ENCODE results near the gene INKA1.

The INKA1 gene

GRCh38 chr3:49787182-49787464 is 15.9 kb upstream of the INKA1 start:
- DNase-seq: no peak

GRCh38 chr3:49787536-49787935 is 15.5 kb upstream of the INKA1 start:
- no peak for DNase-seq

DNA sequence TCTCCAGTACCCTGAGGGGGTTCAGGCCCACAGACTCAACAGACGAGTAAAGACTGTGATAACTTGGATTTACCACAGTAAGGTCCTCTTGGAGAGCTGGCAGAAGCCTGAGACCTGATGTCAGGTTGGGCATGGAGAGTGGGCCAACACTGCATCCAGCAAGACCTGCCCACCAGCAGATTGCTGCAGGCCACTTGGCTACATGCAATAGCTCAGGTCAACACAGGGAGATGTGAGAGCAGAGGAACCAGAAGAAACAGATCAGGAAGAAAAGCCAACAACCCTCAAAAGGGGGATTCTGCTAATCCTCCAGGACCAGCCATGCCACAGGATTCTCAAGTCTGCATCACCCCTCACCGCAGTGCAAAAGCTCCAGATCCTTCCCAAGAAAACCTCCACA is 15.0 kb upstream of the INKA1 start:
- DNase-seq: no peak

- DNase-seq: no peak
Observed at GRCh38 chr3:49790626-49791411, 12.2 kb upstream of the INKA1 start.

- DNase-seq: no peak
Observed at GRCh38 chr3:49791571-49791970, 11.5 kb upstream of the INKA1 start.

DNA sequence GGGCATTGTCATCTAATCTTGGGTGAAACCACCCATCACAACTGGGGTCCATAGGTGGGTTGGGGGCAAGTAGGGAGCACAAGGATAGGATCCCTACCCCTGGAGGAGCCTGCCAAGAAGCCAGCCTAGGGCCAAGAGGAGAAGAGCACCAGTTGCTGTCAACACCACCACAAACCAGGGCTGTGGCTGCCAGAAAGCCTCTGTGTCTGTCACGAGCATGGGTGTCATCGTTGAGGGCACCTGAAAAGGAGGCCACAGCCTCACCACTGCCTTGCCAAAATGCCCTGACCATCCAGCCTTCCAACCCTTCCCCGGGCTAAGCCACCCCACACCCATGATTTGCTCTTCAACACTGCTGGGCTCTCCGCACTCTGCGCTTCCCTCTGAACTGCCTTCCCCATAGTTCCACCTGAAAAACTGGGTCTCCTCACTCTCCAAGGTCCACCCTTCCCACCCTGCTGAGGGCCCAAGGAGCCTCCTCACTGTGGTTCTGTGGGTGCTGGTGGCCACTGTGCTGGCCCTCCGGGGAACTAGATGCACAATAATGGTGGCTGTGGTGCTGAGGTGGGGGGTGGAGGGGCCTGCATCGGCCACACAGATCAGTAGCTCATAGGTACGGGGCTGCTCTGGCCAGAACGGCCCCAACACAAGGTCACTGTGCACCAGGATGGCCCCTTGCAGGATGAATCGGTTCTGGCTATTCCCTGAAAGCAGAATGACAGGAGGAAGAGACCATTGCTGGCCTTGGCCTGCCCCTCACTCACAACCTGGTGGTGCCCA is 10.5 kb upstream of the INKA1 start:
- no peak for DNase-seq

DNA sequence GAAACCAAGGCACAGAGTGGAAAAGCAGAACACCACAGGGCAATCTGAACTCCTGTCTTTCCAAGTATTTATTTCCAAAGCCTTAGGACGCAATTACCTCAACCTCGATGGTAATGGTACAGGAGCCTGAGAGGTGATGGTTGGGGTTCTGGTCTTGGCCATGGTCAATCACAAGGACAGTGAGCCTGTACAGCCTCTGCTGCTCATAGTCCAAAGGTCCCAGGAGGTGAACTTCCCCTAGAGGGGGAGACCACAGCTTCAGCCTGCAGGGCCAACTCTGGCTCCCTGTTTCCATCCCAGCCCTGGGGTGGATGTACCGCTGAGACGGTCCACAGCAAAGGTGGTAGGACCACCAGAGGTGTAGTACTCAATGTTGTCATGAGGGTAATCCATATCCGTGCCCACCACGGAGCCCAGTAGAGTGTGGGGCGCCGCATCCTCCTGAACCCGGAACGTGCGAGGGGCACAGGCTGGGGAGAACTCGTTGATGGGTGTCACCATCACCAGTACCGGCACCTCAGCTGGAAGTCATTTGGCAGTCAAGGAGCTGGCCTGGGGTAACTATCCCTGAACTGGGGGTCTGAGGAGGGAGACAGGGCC is 9.5 kb upstream of the INKA1 start:
- DNase-seq: no peak

DNA sequence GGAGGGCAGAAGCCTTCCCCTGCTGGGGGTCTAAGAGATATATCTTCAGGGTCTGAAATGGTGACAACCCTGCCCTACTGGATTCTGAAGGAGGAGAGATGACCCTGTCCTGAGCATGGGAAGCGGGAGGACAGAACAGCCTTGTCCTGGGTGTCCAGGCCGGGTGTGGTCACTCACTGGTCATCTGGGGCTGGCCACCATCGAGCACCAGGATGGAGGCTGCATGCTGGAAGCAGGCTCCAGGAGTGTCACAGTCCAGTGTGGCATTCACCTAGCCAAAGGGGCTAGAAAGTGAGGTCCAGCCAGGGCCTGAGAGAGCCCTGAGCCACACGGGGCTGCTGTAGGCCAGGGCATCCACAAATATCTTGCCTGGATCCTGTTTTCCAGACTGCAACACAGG is 8.6 kb upstream of the INKA1 start:
- DNase-seq: no peak

GRCh38 chr3:49794926-49795905 is 7.8 kb upstream of the INKA1 start:
- no peak for DNase-seq

DNA sequence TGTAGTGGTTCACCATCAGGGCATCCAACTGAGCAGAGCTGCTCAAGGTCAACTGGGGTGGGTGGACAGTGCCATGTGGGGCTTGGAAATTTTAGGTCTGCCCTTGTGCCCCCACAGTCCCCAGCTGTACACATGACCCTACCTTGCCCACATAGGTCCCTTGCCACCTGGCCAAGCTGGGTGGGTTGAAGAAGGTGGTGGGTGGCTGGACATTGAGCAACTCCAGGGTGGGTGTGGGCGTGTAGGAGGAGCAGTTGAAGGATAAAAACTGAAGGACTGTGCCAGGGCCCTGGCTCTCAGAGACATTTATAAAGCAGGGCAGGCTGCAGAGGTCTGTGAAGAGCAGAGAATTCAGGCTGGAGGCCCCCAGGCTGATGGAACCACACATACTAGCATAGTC is 4.0 kb upstream of the INKA1 start:
- no peak for DNase-seq

DNA sequence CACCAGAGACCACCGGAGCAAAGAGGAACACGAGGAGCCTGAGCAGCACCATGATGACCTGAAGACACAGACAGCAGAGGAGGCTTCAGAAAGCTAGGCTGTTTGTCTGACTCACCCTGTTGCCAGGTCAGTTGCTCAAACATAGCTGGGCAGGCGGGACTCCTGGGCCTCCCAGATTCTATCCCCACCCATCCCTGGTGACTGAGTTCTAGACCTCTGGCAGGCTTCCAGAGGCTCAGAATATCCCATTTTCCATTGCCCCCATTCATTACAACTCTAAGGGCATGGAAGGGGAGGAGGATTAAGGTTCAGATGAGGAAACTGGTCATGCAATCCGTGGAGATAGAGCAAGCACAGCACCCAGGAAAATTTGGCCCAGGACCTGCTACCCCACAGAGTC is 3.3 kb upstream of the INKA1 start, which contains the start of gene CDHR4:
CDHR4 (minus strand) TSS at position 113 of the 400 bp plus-strand sequence; CDS start at position 52, 61 bp downstream.
- peak; percentile 32 for DNase-seq

GRCh38 chr3:49801160-49801559 is 1.9 kb upstream of the INKA1 start:
- DNase-seq: no peak

DNA sequence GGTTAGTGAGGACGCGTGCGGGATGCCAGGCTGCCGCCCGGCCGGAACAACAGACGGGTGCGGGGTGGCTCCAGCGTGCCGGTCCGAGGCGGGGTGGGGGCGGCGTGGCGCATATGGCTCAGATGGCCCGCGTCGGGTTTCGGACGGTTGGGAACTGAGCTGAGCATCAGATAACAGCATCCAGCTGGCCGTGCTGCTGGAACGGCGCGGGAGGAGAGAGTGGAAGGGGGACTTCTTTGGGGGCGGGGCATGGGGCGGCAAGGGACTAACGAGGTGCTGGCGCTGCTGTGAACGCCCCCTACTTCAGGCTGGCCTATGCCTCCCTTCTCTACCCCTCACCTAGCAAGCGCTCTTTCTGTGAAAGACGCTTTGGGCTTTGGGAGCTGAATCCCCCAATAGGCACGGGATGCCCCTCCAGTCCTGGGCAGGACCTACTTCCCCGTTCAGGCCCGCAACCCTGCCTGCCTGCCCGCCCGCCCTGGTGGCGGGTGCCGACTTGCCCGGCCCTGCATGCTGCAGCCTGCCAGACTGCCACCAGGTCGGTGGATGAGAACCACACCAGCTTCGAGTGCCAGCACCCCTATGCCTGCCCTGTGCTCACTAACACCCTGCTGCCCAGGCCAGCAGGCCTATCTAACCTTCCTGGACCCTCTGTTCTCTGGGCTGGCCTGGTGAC is 542 bp downstream of the INKA1 start:
- DNase-seq: no peak

GRCh38 chr3:49804141-49805041 is 1.3 kb downstream of the INKA1 start:
- no peak for DNase-seq

DNA sequence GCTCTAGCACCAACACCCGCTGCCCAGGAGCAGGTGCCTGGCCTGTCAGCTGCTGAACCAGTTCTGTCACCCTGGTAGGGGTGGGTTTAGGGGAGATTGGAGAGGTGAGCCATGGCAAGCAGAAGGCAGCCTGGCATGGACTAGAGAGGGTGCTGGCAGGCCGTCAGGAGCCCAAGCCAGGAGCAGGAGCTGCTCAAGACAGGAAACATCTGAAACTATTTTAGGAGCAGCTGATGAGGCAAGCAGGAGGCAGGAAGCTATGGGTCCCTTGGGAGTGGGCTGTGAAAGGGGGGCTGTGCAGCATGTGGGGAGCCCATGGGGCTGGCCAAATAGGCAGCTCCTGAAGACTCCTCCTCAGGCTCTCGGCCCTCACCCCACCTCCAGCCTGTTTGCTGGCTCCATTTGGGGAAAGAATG is 2.3 kb downstream of the INKA1 start:
- no peak for DNase-seq

DNA sequence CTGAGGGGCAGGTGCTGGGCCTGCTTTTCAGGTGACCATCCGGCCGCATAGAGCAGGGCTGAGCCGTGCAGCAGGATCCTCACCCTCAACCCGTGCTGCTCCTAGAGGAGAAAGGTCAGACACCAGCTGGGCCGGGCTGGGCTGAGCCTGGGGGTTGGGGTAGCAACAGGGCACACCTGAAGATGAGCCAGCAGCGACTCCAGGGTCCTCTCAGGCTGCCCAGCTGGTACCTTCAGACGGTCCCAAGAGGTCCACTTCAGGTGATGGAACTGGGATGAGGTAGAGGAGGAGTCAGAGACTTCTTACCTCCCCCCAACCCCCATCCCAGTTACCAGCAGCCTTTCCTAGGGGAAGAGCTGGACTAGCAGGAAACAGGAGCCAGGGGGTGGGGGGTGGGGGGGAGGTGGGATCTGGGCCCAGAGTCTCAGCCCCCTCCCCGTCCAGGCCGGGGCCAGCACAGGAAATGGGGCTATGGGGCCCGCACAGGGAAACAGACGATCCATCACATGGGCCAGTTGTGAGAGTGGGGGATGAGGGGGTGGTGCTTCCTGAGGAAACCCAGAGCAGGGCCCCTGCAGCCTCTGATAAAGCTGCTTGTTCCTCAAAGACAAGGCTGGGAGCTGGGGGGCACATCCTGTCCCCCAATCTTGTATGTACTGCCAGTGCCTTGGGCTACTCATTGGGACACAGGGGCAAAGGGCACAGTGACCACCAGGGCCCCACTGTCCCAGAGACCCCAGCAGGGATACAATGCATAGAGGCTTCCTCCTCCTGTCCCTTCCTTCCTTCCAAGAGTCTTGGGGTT is 3.0 kb downstream of the INKA1 start:
- no peak for DNase-seq

DNA sequence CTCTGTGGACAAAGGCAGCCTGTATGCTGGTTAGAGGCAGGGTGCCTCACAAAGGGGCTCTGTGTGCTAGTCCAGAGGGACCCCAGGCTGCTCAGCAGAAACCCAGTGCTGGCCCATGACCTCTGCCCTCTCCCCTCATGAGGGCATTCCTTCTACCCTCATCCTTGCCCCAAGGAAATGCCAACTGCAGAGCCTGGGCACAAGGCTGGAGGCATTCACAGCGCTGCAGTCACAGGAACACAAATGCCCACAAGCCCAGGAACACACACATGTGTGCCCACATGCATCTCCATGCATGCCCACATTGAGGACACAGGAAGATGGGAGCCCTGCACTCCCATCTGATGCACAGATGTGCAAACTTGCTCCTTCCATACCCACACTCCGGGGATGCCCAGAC is 3.8 kb downstream of the INKA1 start:
- no peak for DNase-seq

DNA sequence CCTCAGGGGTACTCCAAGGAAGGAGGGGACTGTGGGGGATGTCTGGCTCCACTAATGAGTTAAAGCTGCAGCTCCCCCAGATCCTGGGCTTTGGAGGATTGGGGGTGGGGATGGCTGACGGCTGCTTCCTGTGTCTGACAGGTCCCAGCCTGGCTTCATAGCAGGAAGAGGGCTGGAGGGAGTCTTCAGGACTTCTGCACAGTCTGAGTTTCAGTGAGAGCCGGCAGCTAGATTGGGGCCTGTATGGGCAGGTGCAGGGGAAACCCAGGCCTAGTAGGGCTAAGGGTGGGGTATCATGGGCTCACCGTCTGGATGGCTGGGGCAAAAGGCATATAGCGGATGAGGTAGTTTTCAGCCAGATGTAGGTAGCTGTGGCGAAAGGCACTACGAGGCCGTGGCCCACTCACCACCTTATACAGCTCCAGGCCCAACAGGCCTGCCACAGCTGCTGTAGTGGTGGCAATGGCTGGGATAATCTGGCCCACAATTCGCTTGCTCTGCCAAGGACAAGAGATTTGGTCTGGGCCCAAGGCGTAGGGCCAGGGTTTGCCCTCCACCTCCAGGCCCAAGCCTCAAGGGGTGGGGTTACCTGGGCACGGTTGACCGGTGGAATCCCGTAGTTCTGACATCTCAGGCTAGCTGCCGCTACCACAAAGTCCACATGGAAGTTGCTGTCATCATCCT is 4.5 kb downstream of the INKA1 start:
- no peak for DNase-seq

- DNase-seq: no peak
Observed at GRCh38 chr3:49812916-49813496, 9.9 kb downstream of the INKA1 start.
